Inflammatory macrophage treated with lipopolysaccharide for 1 hour (primary cell): ENCODE results near the gene MMAB.

Source experiments
- DNase-seq, 2 donors: peaks; one replicate each; pipeline ENCODE4 v3.0.0-alpha.2; 2020 to 2022

Gene MMAB

GRCh38 chr12:109535231-109535862 is 38.0 kb downstream of the MMAB start:
- DNase-seq = no peak

DNA sequence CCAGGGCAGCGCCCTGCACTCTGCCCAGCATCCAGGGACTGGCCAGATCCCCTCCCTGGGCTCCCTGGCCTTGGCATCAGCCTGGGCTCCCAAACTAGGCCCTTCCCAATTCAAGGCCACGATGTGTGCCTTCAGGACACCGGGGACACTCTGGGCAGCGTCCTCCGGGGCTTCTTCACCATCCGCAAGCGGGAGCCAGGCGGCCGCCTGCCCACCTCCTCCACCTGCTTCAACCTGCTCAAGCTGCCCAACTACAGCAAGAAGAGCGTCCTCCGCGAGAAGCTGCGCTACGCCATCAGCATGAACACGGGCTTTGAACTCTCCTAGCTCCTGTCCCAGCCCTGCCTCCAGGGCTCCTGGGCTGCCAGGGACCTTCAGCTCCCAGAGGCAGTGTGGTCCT is 38.8 kb downstream of the MMAB start:
- no peak for DNase-seq

DNA sequence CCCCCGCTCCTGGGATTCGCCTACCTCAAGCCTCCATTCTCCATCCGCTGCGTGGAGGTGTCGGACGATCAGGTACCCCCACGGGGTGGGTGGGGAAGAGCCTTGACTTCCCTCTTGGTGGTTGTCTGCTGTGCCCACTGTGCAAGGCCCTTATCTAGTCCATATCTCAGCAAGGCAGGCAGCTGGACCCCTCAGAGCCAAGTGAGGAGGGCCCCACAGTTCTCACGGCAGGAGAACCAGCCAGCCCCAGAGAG is 39.9 kb downstream of the MMAB start:
- no peak for DNase-seq

DNA sequence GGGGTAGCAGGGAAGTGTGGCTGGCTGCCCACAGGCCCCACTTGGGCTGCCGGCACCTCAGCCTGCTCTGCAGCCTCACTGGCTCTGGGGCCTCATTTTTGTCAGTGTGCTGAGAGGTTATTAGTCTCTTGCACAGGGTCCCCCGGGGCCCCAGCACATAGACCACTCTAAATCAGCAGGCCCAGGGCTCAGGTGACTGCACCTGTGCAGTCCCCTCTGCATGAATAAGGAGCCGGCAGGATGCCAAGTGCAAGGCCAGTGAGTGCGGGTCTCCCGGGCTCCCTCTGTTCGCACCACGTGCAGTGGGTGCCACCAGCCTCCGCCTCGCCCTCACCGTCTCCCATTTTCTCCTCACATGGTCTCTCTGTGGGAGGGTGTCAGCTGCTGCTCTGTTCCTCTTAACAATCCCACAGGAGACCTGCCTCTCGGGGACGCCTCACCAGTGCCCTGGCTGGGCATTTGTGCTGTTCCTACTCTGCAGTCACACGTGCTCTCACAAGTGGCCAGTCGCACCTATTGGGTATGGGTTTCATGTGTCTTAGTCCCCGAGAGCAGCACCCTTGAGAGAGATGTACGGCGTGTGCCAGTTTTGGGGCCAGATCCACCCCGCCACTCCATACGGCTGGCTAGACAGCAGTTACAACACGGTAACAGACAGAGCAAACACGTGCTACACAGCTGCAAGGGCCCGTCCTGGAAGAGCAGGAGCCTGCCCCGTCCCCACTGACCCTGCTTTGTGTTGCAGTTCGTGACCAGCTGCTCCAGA is 40.4 kb downstream of the MMAB start:
- no peak for DNase-seq

- DNase-seq = no peak
Observed at GRCh38 chr12:109531411-109531810, 41.9 kb downstream of the MMAB start.

- no peak for DNase-seq
Observed at GRCh38 chr12:109529691-109530640, 43.3 kb downstream of the MMAB start.

- no peak for DNase-seq
Observed at GRCh38 chr12:109527489-109528123, 45.7 kb downstream of the MMAB start.

DNA sequence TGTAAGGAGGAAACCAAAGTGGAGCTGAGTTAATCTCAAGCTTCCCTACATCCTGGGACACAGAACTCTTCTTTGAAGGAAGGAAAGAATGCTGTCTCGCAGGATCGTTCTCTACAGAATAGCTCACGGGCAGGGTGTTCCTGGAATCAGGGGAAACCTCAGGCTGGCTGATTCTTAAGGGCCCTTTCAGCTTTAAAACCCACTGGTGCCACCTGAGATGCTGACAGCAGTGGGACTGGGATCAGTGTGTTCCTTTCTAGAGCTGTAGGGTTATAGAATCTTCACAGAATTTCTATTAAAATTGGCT is 48.1 kb downstream of the MMAB start:
- DNase-seq = no peak

GRCh38 chr12:109524466-109525278 is 48.6 kb downstream of the MMAB start:
- DNase-seq = no peak

DNA sequence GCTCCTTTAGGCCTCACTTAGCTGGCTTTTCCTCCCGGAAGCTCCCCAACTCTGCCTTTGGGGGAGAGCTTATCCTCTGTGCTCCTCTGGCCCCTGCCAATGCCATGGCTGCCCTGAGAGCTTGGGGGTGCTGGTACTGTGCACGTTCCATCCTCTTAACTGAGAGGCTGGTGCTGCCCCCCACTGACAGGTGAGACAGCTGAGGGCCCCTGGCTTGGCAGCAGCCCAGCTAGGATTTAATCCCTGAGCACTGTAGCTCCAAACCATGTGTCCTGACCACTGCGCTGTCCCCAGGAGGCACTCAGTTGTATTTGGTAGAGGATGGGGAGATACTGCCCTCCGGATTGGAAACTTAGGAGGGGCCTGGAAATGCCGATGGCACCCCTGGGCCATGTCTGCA is 49.8 kb downstream of the MMAB start:
- no peak for DNase-seq

- no peak for DNase-seq
Observed at GRCh38 chr12:109523071-109523470, 50.2 kb downstream of the MMAB start.

DNA sequence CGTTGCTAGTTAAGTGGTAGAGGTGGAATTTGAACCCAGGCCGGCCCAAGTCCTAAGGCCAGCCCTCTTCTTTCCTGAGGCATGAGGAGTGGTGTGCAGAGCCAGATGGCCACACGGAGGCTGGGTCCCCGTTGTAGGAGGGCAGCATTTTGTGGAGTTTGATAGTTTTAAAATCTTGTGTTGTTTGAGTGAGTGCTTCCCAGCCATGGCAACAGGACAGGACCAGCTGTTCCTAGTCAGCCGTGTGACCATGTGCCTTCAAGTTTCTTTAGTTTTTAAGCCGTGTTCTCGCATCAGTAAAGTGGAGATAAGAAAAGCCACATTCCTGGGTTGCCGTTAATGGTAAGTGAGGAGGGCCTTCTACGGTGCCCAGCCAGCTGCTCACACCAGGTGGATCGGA is 51.5 kb downstream of the MMAB start:
- no peak for DNase-seq

DNA sequence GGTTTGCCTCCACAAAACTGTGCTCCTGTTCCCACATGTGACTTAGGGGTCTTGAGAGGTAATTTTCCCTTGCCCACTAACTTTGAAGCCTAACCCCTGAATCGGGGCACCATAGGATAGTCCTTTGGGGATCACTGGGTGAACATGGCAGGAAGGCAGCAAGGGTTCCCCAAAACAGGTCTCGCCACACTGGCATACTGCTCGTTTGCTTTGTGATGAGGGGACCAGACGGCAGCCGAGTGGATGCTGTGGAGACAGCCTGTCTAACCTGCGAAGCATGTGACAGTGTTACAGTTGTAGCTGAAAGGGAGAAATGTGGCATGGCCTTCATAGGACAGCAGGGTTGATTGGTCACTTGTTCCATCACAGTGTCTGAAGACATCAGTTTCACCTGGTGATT is 53.5 kb downstream of the MMAB start:
- no peak for DNase-seq

GRCh38 chr12:109518820-109519665 is 54.3 kb downstream of the MMAB start:
- peak; percentile 21 to 78 for DNase-seq

DNA sequence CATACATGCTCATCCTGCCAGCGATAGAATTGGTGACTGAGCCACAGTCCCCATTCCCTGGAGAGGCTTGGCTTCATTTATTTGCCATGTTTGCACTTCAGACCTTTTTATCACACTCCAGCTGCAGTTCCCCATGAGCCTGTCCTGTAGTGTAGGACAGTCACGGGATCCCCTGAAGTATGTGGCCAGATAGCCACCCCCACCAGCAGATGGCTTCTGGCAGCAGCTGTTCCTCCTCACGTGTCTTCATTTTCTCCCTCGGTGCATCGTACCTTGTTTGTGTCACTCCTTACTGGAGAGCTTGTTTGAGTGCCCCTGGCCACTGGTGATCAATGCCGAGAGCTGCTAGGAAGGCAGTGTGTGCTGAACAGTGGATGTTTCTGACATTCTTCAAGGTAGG is 55.7 kb downstream of the MMAB start:
- DNase-seq = no peak

- no peak for DNase-seq
Observed at GRCh38 chr12:109513977-109514376, 59.3 kb downstream of the MMAB start.

- DNase-seq = no peak
Observed at GRCh38 chr12:109513051-109513450, 60.3 kb downstream of the MMAB start.

DNA sequence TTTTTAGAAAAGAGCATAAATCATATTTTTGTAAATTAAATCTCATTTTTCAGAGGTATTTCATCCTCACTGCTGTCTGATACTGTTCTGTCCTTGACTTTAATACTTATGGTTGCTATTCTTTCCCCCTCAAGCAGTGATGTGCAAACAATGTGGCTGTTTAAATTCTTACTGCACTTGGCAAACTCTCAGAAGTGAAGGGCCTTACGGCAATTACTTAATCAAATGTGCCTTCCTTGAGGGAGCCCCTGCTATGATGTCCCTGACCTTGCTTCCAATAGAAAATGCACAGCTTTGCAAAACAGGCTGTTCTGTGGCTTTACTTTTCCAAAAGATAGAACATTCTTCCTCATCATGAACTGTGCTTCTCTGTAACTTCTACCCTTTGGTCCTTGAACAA is 60.7 kb downstream of the MMAB start:
- no peak for DNase-seq

DNA sequence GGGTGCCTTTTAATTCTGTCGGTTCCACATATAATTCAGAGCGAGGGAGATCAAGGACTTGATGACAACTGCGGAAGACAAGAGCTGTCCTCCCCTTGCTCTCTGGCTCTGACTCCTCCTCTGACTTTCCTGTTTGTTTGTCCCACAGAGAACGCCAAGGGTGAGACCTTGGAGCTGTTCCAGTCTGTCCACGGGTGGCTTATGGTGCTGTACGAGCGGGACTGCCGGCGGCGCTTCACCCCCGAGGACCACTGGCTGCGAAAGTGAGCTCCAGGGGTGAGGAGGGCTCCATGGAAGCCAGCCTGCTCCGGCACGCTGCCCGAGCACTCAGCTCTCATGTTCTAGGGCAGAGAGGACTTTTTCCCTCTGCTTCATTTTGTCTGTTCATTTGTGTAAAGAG is 63.1 kb downstream of the MMAB start:
- no peak for DNase-seq

- DNase-seq = no peak
Observed at GRCh38 chr12:109504068-109504467, 69.2 kb downstream of the MMAB start.
